ENCODE results near the gene GCN1.

The GCN1 gene

DNA sequence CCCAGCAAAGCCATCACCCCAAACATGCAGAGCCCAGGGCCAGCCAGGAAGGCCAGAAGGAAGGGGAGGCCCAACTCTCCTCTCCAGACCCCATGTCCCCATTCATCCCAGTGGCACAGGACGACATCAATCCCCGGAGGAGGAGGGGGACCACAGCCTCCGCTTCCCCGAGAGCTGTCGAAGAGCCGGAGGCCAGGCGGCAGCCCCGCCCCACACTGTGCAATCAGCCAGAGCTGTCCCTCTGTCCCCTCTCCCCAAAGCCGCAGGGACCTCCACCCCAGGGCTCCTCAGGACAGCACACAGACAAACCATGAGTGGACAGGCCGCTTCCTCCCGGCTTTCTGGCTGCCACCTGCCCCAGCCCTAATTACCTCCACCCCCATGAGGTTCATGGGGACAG, 94.8 kb downstream of the GCN1 start:
- no peak for ATAC-seq (replicated peaks)
- Mint-ChIP-seq H3K36me3 (ENCODE audit: insufficient read depth) (peaks cover 66% of the 10 kb centered on the region), H3K27ac (peak overlapping the region; percentile 73 to 94), H3K27me3 (no peaks in the 10 kb centered on the region), H3K9me3 (no peaks in the 10 kb centered on the region), H3K4me1 (ENCODE audit: low read depth in 2 of 2) (peaks cover 23 to 31% of the 10 kb centered on the region in 2 donors), H3K4me3 (peak overlapping the region in 1 of 2 donors; percentile 25)
- no peak for DNase-seq

DNA sequence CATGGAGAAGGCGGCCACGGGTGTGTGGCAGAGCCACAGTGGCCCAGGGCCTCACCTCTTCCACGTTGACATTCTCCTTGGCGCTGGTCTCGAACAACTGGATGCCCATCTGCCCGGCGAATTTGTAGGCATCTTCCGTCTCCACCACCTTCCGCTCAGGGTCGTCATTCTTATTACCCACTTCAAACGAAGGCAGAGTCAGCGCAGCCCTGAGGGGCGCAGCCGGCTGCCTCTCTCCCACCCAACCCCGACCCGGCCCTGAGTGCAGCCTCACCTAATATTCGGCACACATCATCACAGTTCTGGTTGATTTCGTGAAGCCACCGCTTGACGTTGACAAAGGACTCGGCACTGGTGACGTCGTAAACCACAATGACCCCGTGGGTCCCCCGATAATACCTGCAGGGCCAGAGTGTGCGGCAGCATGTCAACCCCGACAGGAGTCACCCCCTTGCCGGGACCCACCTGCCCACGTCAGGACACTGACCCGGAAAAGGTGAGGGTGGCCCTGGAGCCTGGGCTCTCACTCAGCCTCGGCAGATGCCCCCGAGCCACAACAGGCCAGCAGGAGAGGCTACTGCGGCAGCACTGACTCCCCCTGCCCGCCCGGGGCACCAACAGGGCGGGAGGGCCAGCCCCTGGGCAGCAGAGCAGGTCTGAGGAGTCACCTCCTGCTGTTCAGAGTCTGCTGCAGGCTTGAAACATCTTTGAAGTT, 95.6 kb downstream of the GCN1 start:
- Mint-ChIP-seq H3K4me3 (no peak overlapping the region), H3K36me3 (ENCODE audit: insufficient read depth) (peaks cover 62% of the 10 kb centered on the region), H3K9me3 (no peaks in the 10 kb centered on the region), H3K4me1 (ENCODE audit: low read depth in 2 of 2) (peaks cover 20 to 31% of the 10 kb centered on the region in 2 donors), H3K27me3 (no peaks in the 10 kb centered on the region), H3K27ac (no peak overlapping the region)
- no peak for ATAC-seq (replicated peaks)
- no peak for DNase-seq

DNA sequence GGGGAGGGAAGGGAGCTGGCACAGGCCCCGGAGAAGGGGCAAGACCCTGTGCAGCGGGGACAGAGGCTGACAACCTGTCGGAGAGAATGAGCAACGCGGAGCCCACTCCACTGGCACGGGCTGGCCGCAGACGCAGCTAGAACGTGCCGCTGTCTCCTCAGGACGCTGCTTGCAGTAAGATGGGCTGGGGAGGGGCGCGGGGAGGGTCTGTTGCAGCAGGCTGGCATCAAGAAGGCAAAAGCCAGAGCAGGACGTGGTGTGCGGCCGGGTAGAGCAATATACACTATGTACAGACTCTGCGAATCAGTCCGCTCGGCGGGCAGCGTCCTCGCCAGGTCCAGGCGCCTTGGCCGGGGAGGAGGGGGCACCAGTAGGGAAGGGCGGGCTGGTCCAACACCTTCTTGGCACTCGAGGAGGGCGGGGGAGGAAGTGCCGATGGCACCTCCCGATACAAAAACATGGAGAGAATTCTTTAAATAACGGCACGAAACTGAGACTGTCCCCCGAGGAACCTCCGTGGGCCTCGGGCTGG, 97.8 kb downstream of the GCN1 start:
- no peaks in the 10 kb centered on the region for H3K27me3 Mint-ChIP-seq
- ATAC-seq (replicated peaks) (no peak), DNase-seq (no peak)
- peaks cover 14 to 16% of the 10 kb centered on the region in 2 donors for H3K4me1 Mint-ChIP-seq (ENCODE audit: low read depth in 2 of 2)
- peaks cover 55% of the 10 kb centered on the region for H3K36me3 Mint-ChIP-seq (ENCODE audit: insufficient read depth)
- H3K9me3 Mint-ChIP-seq: no peaks in the 10 kb centered on the region
- peak overlapping the region; percentile 65 to 74 for H3K27ac Mint-ChIP-seq
- no peak overlapping the region for H3K4me3 Mint-ChIP-seq

DNA sequence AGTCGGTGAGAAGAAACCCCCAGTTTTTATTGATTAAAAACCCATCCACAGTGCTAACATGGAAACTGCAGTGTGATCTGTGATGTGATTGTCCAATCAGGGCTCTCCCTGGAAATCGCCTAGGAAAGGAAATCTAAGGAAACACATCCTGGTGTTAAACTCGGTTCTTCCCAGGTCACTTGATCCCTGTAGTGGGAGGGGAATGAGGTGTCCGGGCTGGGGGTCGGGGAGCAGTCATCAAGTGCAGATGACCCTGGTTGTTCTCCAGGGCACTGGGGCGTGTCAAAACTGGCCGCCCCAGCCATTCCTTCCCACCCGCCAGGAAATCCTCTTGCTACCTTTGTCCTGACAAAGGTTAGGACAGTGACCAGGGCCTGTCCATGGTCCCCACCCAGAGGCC, 98.8 kb downstream of the GCN1 start:
- Mint-ChIP-seq H3K27ac (no peak overlapping the region), H3K36me3 (ENCODE audit: insufficient read depth) (peaks cover 58% of the 10 kb centered on the region), H3K27me3 (no peaks in the 10 kb centered on the region), H3K4me1 (ENCODE audit: low read depth in 2 of 2) (peaks cover 13% of the 10 kb centered on the region in 2 donors), H3K4me3 (no peak overlapping the region), H3K9me3 (no peaks in the 10 kb centered on the region)
- ATAC-seq (replicated peaks) (no peak), DNase-seq (no peak)

DNA sequence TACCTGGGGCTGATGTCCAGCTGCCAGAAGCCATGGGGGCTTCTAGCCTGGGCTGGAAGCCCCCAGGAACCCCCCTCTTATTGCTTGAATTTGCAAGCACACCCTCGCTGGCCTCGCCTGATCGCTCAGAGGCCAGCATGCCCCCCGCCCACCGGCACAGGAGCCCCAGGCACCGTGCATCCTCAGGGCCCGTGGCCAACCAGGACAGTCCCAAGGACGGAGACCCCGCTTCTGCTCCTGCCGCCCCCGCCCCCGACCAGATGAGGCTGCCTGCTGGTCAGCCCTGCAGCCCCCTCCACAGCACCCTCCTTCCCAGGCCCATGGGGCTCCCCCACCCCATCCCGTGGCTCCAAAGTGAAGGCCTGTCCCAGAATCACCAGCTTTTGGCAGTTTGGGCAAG, 99.2 kb downstream of the GCN1 start:
- no peaks in the 10 kb centered on the region for H3K27me3 Mint-ChIP-seq
- H3K36me3 Mint-ChIP-seq (ENCODE audit: insufficient read depth): peaks cover 54% of the 10 kb centered on the region
- H3K27ac Mint-ChIP-seq: no peak overlapping the region
- H3K4me1 Mint-ChIP-seq (ENCODE audit: low read depth in 2 of 2): peaks cover 11 to 13% of the 10 kb centered on the region in 2 donors
- H3K4me3 Mint-ChIP-seq: no peak overlapping the region
- ATAC-seq (replicated peaks) (no peak), DNase-seq (no peak)
- no peaks in the 10 kb centered on the region for H3K9me3 Mint-ChIP-seq

DNA sequence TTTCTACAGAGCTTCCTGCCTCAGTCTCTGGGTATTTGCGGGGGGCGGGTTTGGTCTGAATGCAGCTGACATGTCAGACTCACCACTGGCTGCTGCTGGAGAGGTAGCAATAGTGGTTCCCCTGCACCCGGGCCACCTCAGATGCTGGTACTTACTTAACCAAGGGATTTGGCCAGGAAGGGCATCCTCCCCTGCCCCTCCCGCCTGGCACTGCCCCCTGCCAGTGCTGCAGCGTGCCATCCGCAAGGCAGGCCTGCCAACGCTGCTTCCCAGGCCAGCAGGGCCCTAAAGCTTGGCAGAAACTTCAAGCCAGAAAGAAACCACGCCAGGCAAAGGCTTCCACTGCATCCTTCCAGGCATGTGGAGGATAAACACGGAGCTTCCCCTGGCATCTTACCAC, 100.0 kb downstream of the GCN1 start:
- DNase-seq: no peak
- Mint-ChIP-seq H3K27me3 (no peaks in the 10 kb centered on the region), H3K9me3 (no peaks in the 10 kb centered on the region), H3K36me3 (ENCODE audit: insufficient read depth) (peaks cover 50% of the 10 kb centered on the region), H3K4me1 (ENCODE audit: low read depth in 2 of 2) (peaks cover 6% of the 10 kb centered on the region in 2 donors), H3K27ac (peak overlapping the region; percentile 74 to 75), H3K4me3 (no peak overlapping the region)
- no peak for ATAC-seq (replicated peaks)

DNA sequence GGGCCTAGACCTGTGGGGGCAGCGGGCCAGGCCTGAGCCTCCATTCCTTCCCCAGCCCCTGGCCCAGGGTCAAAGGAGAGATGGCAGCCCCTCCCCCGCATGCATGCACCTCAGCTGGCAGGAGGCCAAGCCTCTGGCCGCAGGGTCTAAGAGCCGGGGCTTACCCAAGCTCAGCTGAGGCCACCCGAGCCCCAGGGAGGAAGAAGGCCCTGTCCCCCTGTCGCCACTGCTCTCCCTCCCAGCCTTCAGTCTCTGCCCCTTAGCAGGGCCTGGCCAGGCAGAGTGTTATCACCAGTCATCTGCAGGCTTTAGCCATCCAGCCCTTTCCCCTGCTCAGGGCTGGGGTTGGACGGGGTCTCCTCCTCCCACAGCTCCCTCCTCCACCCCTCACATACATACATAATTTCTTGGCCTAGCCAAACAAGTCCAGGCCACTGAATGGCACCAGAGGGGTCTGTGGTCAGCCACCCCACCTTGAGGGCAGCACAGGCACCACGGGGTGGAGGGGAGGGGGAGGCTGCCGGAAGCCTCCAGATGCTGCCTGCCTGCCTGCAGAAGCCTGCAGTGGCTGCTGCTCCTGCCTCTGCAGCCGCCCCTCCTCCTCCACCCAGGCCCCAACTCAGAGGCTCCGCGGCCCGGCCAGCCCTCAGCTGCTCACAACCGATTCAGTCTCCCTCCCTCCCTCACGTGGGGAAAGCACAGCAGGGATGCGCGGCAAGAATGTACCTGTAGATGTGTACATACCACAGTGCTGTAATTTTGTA, 100.7 kb downstream of the GCN1 start:
- no peak for ATAC-seq (replicated peaks)
- Mint-ChIP-seq H3K36me3 (ENCODE audit: insufficient read depth) (peaks cover 48% of the 10 kb centered on the region), H3K27ac (peak overlapping the region; percentile 74 to 75), H3K4me1 (ENCODE audit: low read depth in 2 of 2) (peaks cover 4 to 6% of the 10 kb centered on the region in 2 donors), H3K9me3 (no peaks in the 10 kb centered on the region), H3K27me3 (no peaks in the 10 kb centered on the region), H3K4me3 (no peak overlapping the region)
- no peak for DNase-seq

DNA sequence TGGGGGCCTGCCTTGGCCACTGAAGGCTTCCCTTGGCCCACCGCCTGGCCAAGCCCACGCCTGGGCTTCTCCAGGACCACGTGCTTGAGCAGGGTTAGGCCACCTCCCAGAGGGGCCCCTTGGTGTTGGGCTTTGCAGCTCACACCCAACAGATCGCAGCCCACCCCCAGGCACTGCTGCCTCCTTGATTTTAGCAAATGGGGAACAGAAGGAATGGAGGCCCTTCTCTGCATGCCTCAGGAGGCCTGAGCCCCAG, 101.3 kb downstream of the GCN1 start:
- Mint-ChIP-seq H3K36me3 (ENCODE audit: insufficient read depth) (peaks cover 43% of the 10 kb centered on the region), H3K27ac (peak overlapping the region; percentile 74 to 75), H3K27me3 (no peaks in the 10 kb centered on the region), H3K4me3 (no peak overlapping the region), H3K9me3 (no peaks in the 10 kb centered on the region), H3K4me1 (ENCODE audit: low read depth in 2 of 2) (peaks cover 4 to 6% of the 10 kb centered on the region in 2 donors)
- ATAC-seq (replicated peaks) (no peak), DNase-seq (no peak)

DNA sequence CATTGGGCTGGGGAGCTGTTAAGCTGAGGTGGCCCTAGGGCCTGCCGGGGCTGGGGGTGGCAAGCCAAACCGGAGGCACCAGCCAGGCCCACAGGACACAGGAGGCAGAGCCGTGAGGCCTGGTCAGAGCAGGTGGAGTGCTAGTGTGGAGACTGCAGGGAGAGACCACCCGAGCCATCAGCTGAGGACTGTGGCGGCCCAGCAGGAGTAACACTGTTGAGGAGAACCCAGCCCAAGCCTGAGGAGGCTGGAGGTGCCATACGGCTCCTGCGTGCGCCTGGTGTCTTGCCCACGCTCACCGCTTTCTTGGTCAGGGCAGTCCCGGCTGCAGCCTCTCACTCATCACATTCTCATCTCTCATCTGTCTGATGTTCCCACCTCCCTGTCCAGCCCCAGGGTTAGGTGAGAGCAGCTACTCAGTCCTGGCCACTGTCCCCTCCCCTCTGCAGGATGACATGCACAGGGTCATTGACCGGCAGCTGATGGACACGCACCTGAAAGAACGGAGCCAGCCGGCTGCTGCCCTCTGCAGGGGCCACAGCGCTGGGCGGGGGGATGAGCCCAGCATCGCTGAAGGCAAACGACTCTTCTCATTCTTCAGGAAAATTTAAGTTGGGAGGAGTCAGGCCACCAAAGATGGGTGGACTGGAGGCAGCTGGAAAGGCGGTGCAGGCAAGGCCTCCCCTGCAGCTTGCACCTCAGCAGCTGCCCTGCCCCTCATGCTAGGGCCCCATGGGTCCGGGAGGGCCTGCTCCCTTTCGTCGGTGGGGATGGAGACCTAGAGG, 101.8 kb downstream of the GCN1 start:
- peaks cover 4 to 6% of the 10 kb centered on the region in 2 donors for H3K4me1 Mint-ChIP-seq (ENCODE audit: low read depth in 2 of 2)
- DNase-seq: no peak
- H3K36me3 Mint-ChIP-seq (ENCODE audit: insufficient read depth): peaks cover 38% of the 10 kb centered on the region
- peak overlapping the region in 1 of 2 donors; percentile 74 for H3K27ac Mint-ChIP-seq
- H3K9me3 Mint-ChIP-seq: no peaks in the 10 kb centered on the region
- H3K27me3 Mint-ChIP-seq: no peaks in the 10 kb centered on the region
- ATAC-seq (replicated peaks): no peak
- no peak overlapping the region for H3K4me3 Mint-ChIP-seq

DNA sequence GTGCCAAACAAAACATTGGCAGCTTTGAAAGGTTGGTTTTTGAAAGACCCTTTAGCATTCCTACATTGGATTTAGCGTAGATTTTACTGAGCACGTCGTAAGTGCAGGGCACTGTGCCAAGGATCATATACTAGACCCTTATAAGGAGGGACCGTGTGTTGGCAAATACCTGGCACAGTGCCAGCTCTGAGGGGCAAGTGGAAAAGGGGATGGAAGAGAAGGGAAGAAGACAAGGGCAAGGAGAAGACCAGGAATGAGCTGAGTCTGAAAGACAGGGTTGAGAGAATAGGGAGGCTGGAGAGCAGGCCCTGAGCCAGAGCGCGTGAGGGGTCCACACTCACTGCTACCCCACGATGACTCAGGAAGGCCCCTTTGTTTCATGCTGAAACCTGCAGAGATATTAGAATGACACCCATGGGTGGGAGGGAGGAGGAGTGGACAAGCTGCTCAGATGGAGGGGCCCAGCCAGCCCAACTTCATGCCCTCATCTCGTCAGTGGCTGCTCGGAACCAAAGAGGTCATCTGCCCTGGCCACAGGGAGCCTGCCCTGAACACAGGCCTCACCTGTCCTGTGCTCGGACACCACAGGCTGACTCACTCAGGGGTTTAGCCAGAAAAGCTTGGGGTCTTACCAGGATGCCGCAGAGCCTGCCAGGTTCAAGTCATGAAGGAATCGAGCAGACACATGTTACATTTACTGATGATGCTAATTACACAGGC, 103.0 kb downstream of the GCN1 start:
- DNase-seq: no peak
- H3K36me3 Mint-ChIP-seq (ENCODE audit: insufficient read depth): peaks cover 33% of the 10 kb centered on the region
- peak overlapping the region; percentile 57 to 88 for H3K27ac Mint-ChIP-seq
- H3K9me3 Mint-ChIP-seq: no peaks in the 10 kb centered on the region
- H3K4me3 Mint-ChIP-seq: no peak overlapping the region
- peaks cover 15 to 16% of the 10 kb centered on the region in 2 donors for H3K4me1 Mint-ChIP-seq (ENCODE audit: low read depth in 2 of 2)
- ATAC-seq (replicated peaks): no peak
- H3K27me3 Mint-ChIP-seq: no peaks in the 10 kb centered on the region

DNA sequence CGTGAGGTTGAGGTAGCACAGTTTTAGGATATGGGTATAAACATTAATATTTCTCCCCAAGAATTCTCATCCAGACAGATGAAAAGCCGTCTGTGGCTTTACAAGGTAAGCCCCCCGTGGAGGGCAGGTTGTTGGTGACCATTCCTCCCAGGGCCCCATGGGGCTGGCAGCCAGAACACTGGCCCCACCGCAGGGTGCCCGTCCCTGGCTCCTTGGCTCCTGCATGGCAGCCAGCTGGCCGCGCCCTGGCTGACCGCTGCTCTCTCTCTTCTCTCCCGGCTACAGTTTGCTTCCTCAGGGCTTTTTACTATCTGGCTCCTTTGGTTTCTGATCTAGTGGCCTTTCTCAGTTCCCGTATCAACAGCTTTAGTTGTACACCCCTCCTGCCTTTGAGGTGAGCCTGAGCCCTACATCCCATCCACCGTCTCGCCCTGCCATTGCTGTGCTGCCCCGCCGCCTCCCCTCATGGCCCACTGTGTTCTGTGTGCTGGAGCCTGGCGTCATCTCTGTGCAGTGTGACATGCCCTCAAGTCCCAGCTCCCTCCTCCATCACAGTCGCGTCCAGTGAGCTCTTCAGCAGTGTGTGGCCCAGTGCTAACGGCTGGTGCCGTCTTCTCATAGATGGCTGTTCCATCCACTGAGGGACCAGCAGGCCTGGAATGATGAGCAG, 103.8 kb downstream of the GCN1 start:
- H3K36me3 Mint-ChIP-seq (ENCODE audit: insufficient read depth): peaks cover 25% of the 10 kb centered on the region
- no peak overlapping the region for H3K4me3 Mint-ChIP-seq
- no peaks in the 10 kb centered on the region for H3K9me3 Mint-ChIP-seq
- H3K27ac Mint-ChIP-seq: peak overlapping the region; percentile 57 to 88
- DNase-seq (no peak), ATAC-seq (replicated peaks) (no peak)
- peaks cover 16 to 19% of the 10 kb centered on the region in 2 donors for H3K4me1 Mint-ChIP-seq (ENCODE audit: low read depth in 2 of 2)
- no peaks in the 10 kb centered on the region for H3K27me3 Mint-ChIP-seq

DNA sequence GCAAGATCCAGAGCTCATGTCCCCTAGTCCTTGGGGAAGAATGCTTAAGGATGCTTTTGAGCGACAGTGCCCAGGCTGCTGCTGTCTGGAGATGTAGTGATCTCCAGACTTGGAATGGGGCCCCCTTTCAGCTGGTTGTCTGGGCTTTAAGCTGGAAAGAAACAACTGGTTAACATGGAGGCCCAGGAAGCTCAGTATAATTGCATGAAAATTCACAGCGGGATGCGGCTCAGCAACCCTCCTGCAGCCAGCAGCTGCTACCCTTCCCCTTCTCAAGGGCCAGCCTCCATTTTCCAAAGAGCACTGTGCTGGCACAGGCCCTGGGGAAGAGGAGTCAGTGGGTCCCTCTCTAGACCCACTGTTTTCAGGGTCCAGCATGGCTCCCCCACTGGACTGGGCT, 104.3 kb downstream of the GCN1 start:
- no peaks in the 10 kb centered on the region for H3K27me3 Mint-ChIP-seq
- ATAC-seq (replicated peaks) (no peak), DNase-seq (no peak)
- peak overlapping the region in 1 of 2 donors; percentile 19 for H3K27ac Mint-ChIP-seq
- H3K36me3 Mint-ChIP-seq (ENCODE audit: insufficient read depth): peaks cover 24% of the 10 kb centered on the region
- no peaks in the 10 kb centered on the region for H3K9me3 Mint-ChIP-seq
- H3K4me3 Mint-ChIP-seq: no peak overlapping the region
- H3K4me1 Mint-ChIP-seq (ENCODE audit: low read depth in 2 of 2): peaks cover 16 to 19% of the 10 kb centered on the region in 2 donors

DNA sequence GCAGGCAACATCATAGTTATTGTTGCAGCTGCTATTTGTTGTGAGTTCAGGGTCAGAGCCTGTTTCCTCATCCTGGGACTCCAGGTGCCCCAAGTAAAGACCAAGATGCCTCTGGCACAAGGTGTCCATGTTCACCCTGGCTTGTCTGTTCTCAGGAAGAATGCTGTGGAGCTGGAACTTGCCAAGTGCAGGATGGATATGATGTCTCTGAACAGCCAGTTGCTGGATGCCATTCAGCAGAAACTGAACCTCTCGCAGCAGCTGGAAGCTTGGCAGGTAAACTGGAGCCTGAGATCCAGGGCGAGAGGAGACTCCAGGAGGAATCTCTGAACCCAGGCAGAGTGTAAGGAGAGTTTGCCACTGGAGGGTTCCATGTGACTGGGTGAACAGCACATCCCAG, 104.7 kb downstream of the GCN1 start:
- Mint-ChIP-seq H3K36me3 (ENCODE audit: insufficient read depth) (peaks cover 27% of the 10 kb centered on the region), H3K9me3 (no peaks in the 10 kb centered on the region), H3K4me1 (ENCODE audit: low read depth in 2 of 2) (peaks cover 15 to 21% of the 10 kb centered on the region in 2 donors), H3K27me3 (no peaks in the 10 kb centered on the region), H3K4me3 (no peak overlapping the region), H3K27ac (no peak overlapping the region)
- ATAC-seq (replicated peaks): no peak
- DNase-seq: no peak
